ENCODE data around the gene MRPL23. TPM values are rescaled to one million over a fixed set of nuclear protein-coding genes. Genes with fewer than 3 reads are reported as not detected.

Gene MRPL23
- total RNA-seq, 1 experiment from 2014 or later, result 74.9 TPM

- no peak for DNase-seq (ENCODE audit: extremely low read depth, low read depth)
Measured at GRCh38 chr11:1952806-1953482, 5.8 kb downstream of the MRPL23 start.

GRCh38 chr11:1953489-1954266, 6.5 kb downstream of the MRPL23 start:
- DNase-seq (ENCODE audit: extremely low read depth, low read depth), result no peak

GRCh38 chr11:1958367-1958766, 11.2 kb downstream of the MRPL23 start:
- DNase-seq (ENCODE audit: extremely low read depth, low read depth), result no peak

- no peak for DNase-seq (ENCODE audit: extremely low read depth, low read depth)
Measured at GRCh38 chr11:1959786-1960185, 12.7 kb downstream of the MRPL23 start.

- DNase-seq (ENCODE audit: extremely low read depth, low read depth), result no peak
Measured at GRCh38 chr11:1963864-1964263, 16.7 kb downstream of the MRPL23 start.

GRCh38 chr11:1964348-1964747, 17.2 kb downstream of the MRPL23 start:
- DNase-seq (ENCODE audit: extremely low read depth, low read depth), result no peak

- no peak for DNase-seq (ENCODE audit: extremely low read depth, low read depth)
Measured at GRCh38 chr11:1964955-1965354, 17.8 kb downstream of the MRPL23 start.

GRCh38 chr11:1966531-1966930, 19.4 kb downstream of the MRPL23 start:
- no peak for DNase-seq (ENCODE audit: extremely low read depth, low read depth)

GRCh38 chr11:1967641-1968225, 20.6 kb downstream of the MRPL23 start:
- no peak for DNase-seq (ENCODE audit: extremely low read depth, low read depth)

- no peak for DNase-seq (ENCODE audit: extremely low read depth, low read depth)
Measured at GRCh38 chr11:1968454-1969002, 21.4 kb downstream of the MRPL23 start.

- DNase-seq (ENCODE audit: extremely low read depth, low read depth), result no peak
Measured at GRCh38 chr11:1969035-1969434, 21.9 kb downstream of the MRPL23 start.

GRCh38 chr11:1969776-1970175, 22.6 kb downstream of the MRPL23 start:
- DNase-seq (ENCODE audit: extremely low read depth, low read depth), result no peak

- no peak for DNase-seq (ENCODE audit: extremely low read depth, low read depth)
Measured at GRCh38 chr11:1970956-1971355, 23.8 kb downstream of the MRPL23 start.

- no peak for DNase-seq (ENCODE audit: extremely low read depth, low read depth)
Measured at GRCh38 chr11:1975185-1975584, 28.1 kb downstream of the MRPL23 start.

GRCh38 chr11:1978720-1979473, 31.8 kb downstream of the MRPL23 start:
- DNase-seq (ENCODE audit: extremely low read depth, low read depth), result no peak

GRCh38 chr11:1979607-1980006, 32.5 kb downstream of the MRPL23 start:
- DNase-seq (ENCODE audit: extremely low read depth, low read depth), result no peak

GRCh38 chr11:1982873-1983600, 35.9 kb downstream of the MRPL23 start:
- DNase-seq (ENCODE audit: extremely low read depth, low read depth), result no peak

GRCh38 chr11:1983601-1983961, 36.4 kb downstream of the MRPL23 start:
- no peak for DNase-seq (ENCODE audit: extremely low read depth, low read depth)

- DNase-seq (ENCODE audit: extremely low read depth, low read depth), result no peak
Measured at GRCh38 chr11:1987024-1987423, 39.9 kb downstream of the MRPL23 start.

- DNase-seq (ENCODE audit: extremely low read depth, low read depth), result no peak
Measured at GRCh38 chr11:1988174-1988573, 41.0 kb downstream of the MRPL23 start.
